ENCODE results near the gene E4F1. TPM values are rescaled to one million over a fixed set of nuclear protein-coding genes. Genes with fewer than 3 reads are reported as not detected.

The E4F1 gene
- total and polyA plus RNA-seq, 2 experiments from 2014 or later: 15.5 to 19.7 TPM

DNA sequence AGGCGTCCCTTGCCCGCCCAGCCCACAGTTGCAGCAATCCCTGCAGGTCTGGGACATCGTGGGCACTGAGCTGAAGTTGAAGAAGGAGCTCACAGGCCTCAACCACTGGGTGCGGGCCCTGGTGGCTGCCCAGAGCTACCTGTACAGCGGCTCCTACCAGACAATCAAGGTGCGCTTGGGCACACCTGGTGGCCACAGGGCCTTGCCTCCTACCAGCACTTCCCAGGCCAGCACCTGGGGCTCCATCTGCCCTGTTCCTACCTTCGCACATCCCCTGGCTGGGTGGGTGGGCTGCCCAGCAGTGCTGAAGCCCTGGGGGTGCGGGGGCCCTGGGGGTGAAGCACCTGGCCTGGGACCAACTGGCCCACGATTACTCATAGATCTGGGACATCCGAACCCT lies 47.9 kb upstream of the E4F1 start:
- Histone ChIP-seq H3K36me3 (replicated peaks; ENCODE audit: insufficient read depth, low read depth) (no peaks in the 10 kb centered on the region), H3K4me2 (no peak overlapping the region), H2AFZ (no peak overlapping the region), H3K27me3 (no peaks in the 10 kb centered on the region), H3K4me1 (ENCODE audit: insufficient read depth) (no peaks in the 10 kb centered on the region), H3K9me3 (ENCODE audit: low read depth) (no peaks in the 10 kb centered on the region), H3K9me2 (replicated peaks; ENCODE audit: insufficient read depth) (no peaks in the 10 kb centered on the region), H3K79me2 (no peaks in the 10 kb centered on the region), H4K20me1 (ENCODE audit: insufficient read depth, poor library complexity, severe bottlenecking) (no peaks in the 10 kb centered on the region), H3K27ac (no peak overlapping the region), H3K4me3 (no peak overlapping the region)
- DNase-seq (ENCODE audit: low spot score): no peak
- TF ChIP-seq, protein P1, sequence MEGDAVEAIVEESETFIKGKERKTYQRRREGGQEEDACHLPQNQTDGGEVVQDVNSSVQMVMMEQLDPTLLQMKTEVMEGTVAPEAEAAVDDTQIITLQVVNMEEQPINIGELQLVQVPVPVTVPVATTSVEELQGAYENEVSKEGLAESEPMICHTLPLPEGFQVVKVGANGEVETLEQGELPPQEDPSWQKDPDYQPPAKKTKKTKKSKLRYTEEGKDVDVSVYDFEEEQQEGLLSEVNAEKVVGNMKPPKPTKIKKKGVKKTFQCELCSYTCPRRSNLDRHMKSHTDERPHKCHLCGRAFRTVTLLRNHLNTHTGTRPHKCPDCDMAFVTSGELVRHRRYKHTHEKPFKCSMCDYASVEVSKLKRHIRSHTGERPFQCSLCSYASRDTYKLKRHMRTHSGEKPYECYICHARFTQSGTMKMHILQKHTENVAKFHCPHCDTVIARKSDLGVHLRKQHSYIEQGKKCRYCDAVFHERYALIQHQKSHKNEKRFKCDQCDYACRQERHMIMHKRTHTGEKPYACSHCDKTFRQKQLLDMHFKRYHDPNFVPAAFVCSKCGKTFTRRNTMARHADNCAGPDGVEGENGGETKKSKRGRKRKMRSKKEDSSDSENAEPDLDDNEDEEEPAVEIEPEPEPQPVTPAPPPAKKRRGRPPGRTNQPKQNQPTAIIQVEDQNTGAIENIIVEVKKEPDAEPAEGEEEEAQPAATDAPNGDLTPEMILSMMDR (IDR thresholded peaks at IDR 0.05; ENCODE audit: poor library complexity): no peak
- no peak for TF ChIP-seq EZH2 (IDR thresholded peaks at IDR 0.05; ENCODE audit: borderline replicate concordance)
- no peak for TF ChIP-seq EZH2phosphoT487 (IDR thresholded peaks at IDR 0.05; ENCODE audit: low read depth, severe bottlenecking, unreplicated experiment)
- 96% methylated on average over 8 of the region's 10 CpGs for WGBS (ENCODE audit: low lambda C conversion rate, missing lambda C conversion rate)

DNA sequence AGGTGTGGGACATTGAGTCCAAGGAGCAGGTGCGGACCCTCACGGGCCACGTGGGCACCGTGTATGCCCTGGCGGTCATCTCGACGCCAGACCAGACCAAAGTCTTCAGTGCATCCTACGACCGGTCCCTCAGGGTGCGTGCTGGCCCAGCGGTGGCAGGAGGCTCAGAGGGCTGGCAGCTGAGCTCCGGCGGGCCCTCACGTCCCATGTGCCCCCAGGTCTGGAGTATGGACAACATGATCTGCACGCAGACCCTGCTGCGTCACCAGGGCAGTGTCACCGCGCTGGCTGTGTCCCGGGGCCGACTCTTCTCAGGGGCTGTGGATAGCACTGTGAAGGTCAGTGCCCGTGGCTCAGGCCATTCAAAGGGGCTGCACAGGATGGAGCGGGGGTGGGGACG lies 47.3 kb upstream of the E4F1 start:
- Histone ChIP-seq H3K27me3 (no peaks in the 10 kb centered on the region), H3K9me2 (replicated peaks; ENCODE audit: insufficient read depth) (no peaks in the 10 kb centered on the region), H3K79me2 (no peaks in the 10 kb centered on the region), H2AFZ (no peak overlapping the region), H3K36me3 (replicated peaks; ENCODE audit: insufficient read depth, low read depth) (no peaks in the 10 kb centered on the region), H3K9me3 (ENCODE audit: low read depth) (no peaks in the 10 kb centered on the region), H3K4me1 (ENCODE audit: insufficient read depth) (no peaks in the 10 kb centered on the region), H3K4me2 (no peak overlapping the region), H3K4me3 (no peak overlapping the region), H3K27ac (no peak overlapping the region), H4K20me1 (ENCODE audit: insufficient read depth, poor library complexity, severe bottlenecking) (no peaks in the 10 kb centered on the region)
- TF ChIP-seq EZH2 (IDR thresholded peaks at IDR 0.05; ENCODE audit: borderline replicate concordance) (no peak), EZH2phosphoT487 (IDR thresholded peaks at IDR 0.05; ENCODE audit: low read depth, severe bottlenecking, unreplicated experiment) (no peak)
- TF ChIP-seq, protein P1 (IDR thresholded peaks at IDR 0.05; ENCODE audit: poor library complexity): no peak
- DNase-seq (ENCODE audit: low spot score): no peak
- WGBS (ENCODE audit: low lambda C conversion rate, missing lambda C conversion rate): 97% methylated on average over 23 of the region's 23 CpGs

DNA sequence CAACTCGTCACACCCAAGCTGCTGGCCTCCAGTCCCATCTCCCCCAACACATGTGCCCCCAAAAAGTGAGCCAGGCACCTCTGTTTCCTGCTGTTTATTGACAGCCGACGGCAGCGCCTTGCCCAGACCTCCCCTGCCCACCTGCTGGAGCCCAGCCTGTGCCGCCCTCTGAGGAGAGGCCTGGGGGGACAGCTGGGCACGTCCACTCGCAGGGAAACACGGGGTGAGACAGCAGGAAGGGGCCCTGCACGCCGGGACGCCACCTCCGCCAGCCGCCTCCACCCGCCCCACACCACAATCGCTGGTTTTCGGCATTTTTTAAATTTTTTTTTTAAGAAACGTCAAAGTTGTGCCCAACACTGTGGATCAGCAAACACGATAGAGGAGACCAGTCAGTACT lies 46.3 kb upstream of the E4F1 start:
- H3K9me2 ChIP-seq (replicated peaks; ENCODE audit: insufficient read depth): no peaks in the 10 kb centered on the region
- H3K4me3 ChIP-seq: no peak overlapping the region
- H3K27ac ChIP-seq: no peak overlapping the region
- no peaks in the 10 kb centered on the region for H3K36me3 ChIP-seq (replicated peaks; ENCODE audit: insufficient read depth, low read depth)
- no peaks in the 10 kb centered on the region for H3K79me2 ChIP-seq
- TF ChIP-seq, protein P1 (IDR thresholded peaks at IDR 0.05; ENCODE audit: poor library complexity): no peak
- TF ChIP-seq EZH2 (IDR thresholded peaks at IDR 0.05; ENCODE audit: borderline replicate concordance): no peak
- no peaks in the 10 kb centered on the region for H3K9me3 ChIP-seq (ENCODE audit: low read depth)
- H3K4me2 ChIP-seq: no peak overlapping the region
- no peaks in the 10 kb centered on the region for H4K20me1 ChIP-seq (ENCODE audit: insufficient read depth, poor library complexity, severe bottlenecking)
- no peaks in the 10 kb centered on the region for H3K27me3 ChIP-seq
- 91% methylated on average over 18 of the region's 18 CpGs for WGBS (ENCODE audit: low lambda C conversion rate, missing lambda C conversion rate)
- DNase-seq (ENCODE audit: low spot score): no peak
- H2AFZ ChIP-seq: no peak overlapping the region
- H3K4me1 ChIP-seq (ENCODE audit: insufficient read depth): no peaks in the 10 kb centered on the region

DNA sequence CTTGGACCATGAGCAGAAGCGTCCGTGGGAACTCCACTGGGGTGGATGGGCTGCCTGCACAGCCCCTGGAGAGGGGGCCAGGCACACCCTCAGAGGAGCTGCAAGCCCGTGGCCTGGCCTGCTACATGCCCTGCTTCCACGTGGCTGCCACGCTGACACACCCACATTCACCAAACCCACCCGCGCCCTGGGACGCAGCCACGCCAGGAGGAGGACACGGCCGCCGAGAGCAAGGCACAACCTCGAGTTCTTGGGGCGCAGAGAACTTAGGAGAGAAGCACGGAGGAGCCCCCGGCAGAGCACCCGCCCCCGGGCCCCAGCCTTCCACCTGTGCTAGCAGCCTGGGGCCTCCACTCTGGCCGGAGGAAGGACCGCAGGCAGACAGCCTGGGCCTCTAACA lies 45.8 kb upstream of the E4F1 start:
- no peak overlapping the region for H3K4me3 ChIP-seq
- no peaks in the 10 kb centered on the region for H3K4me1 ChIP-seq (ENCODE audit: insufficient read depth)
- H3K36me3 ChIP-seq (replicated peaks; ENCODE audit: insufficient read depth, low read depth): no peaks in the 10 kb centered on the region
- H3K9me2 ChIP-seq (replicated peaks; ENCODE audit: insufficient read depth): no peaks in the 10 kb centered on the region
- H3K4me2 ChIP-seq: no peak overlapping the region
- H3K9me3 ChIP-seq (ENCODE audit: low read depth): no peaks in the 10 kb centered on the region
- H3K79me2 ChIP-seq: no peaks in the 10 kb centered on the region
- 97% methylated on average over 18 of the region's 20 CpGs for WGBS (ENCODE audit: low lambda C conversion rate, missing lambda C conversion rate)
- H3K27ac ChIP-seq: no peak overlapping the region
- H4K20me1 ChIP-seq (ENCODE audit: insufficient read depth, poor library complexity, severe bottlenecking): no peaks in the 10 kb centered on the region
- no peaks in the 10 kb centered on the region for H3K27me3 ChIP-seq
- no peak for DNase-seq (ENCODE audit: low spot score)
- TF ChIP-seq EZH2phosphoT487 (IDR thresholded peaks at IDR 0.05; ENCODE audit: low read depth, severe bottlenecking, unreplicated experiment) (no peak), EZH2 (IDR thresholded peaks at IDR 0.05; ENCODE audit: borderline replicate concordance) (no peak)
- TF ChIP-seq, protein P1 (IDR thresholded peaks at IDR 0.05; ENCODE audit: poor library complexity): no peak
- H2AFZ ChIP-seq: no peak overlapping the region
